LNCAP (cell line): ENCODE results near the gene SNRPB2.
A peak's percentile ranks its signal among the peaks of the same experiment; 100 is the strongest.

ENCODE experiments used
- TF ChIP-seq, protein P1 (sequence below): fragments of 450-650 bp; IDR thresholded peaks from 2 replicates; pipeline ENCODE4 v1.5.1; 2017; ENCODE audit warnings: mild to moderate bottlenecking

SNRPB2 gene

DNA sequence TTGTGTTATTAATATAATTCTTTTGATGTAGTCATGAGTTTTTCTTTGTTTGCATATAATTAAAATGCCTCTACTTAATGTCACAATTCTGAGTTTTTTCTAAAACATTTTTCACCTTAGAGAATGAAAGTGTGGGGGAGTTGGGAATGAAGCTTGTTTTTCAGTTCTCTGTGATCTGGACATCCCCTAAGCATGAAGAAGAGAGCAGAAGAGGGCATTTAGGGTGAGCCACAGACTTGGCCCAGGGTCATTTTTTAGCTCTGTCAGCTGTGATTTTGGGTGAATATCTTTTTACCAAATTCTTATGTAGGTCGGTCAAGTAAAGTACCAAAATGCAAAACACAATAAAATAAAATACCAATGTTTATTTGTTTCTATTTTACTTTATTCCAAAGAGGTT lies 22.3 kb downstream of the SNRPB2 start:
- TF ChIP-seq, protein P1, sequence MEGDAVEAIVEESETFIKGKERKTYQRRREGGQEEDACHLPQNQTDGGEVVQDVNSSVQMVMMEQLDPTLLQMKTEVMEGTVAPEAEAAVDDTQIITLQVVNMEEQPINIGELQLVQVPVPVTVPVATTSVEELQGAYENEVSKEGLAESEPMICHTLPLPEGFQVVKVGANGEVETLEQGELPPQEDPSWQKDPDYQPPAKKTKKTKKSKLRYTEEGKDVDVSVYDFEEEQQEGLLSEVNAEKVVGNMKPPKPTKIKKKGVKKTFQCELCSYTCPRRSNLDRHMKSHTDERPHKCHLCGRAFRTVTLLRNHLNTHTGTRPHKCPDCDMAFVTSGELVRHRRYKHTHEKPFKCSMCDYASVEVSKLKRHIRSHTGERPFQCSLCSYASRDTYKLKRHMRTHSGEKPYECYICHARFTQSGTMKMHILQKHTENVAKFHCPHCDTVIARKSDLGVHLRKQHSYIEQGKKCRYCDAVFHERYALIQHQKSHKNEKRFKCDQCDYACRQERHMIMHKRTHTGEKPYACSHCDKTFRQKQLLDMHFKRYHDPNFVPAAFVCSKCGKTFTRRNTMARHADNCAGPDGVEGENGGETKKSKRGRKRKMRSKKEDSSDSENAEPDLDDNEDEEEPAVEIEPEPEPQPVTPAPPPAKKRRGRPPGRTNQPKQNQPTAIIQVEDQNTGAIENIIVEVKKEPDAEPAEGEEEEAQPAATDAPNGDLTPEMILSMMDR: no peak

DNA sequence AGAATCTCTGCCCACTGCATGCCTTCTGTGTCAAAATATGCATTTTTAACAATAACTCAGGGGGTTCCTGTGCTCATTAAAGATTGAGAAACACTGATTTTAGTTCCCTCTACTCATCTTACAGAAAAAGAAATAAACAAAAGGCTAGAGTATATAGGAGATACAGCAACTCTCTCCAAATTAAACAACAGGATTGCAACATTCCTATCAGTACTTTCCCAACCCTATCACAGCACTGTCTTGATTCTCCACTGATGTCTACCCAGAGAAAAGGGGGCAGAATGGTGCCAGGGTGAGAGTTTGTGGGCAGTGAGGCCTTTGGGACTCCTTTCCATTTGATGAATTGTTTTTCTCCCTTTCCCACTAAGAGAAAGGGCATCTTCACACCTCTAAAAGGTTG lies 23.1 kb downstream of the SNRPB2 start:
- TF ChIP-seq, protein P1: no peak

DNA sequence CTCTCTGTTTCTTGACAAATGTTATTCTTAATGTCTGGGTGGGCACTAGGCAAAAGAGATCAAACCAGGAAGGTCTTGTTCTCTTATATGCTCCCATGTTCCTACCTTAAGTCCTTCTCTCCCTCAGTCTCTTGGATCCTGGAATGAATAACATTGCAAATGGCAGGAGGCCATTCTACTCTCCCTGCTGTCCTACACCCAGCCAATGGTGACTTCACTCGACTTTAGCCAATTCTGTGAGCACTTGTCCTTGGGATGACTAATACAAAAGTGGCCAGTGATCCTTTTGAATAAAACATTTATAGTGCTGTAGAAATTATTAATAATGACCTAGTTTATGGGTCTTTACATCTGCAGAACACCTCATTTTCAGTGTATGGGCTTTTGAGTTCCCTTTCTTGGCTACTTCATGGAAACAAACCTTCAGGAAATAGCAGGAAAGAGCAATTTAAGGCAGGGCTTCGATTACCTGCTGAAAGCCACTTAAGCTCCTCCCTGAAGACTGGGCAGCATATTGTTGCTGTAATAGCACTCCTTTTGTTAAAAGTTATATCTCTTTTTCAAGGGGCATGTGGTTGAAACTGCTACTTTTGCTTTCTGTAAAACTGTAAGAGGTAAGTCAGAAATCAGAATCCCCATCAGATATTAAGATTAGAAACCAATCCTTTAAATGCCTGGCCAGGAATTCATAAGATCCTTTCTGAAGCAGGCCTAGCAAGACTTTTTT lies 28.8 kb downstream of the SNRPB2 start:
- TF ChIP-seq, protein P1: no peak

DNA sequence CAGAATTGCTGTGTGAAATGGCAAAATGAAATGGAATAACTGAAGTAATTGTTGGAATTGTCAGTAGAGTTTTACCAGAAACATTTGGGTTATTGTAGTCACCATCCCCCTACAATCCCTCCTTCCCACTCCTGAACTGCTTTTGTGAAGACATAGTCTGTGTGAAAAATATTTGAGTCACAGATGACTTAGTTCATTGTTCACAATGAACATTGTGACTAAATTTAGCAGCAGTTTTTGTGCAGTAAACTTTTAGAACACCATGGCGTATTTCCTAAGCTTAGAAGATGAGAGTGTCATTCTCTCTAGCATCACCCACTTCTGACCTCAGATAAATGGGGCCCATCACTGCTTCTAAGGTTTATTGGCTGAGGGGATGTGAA lies 29.3 kb downstream of the SNRPB2 start:
- TF ChIP-seq, protein P1: no peak

DNA sequence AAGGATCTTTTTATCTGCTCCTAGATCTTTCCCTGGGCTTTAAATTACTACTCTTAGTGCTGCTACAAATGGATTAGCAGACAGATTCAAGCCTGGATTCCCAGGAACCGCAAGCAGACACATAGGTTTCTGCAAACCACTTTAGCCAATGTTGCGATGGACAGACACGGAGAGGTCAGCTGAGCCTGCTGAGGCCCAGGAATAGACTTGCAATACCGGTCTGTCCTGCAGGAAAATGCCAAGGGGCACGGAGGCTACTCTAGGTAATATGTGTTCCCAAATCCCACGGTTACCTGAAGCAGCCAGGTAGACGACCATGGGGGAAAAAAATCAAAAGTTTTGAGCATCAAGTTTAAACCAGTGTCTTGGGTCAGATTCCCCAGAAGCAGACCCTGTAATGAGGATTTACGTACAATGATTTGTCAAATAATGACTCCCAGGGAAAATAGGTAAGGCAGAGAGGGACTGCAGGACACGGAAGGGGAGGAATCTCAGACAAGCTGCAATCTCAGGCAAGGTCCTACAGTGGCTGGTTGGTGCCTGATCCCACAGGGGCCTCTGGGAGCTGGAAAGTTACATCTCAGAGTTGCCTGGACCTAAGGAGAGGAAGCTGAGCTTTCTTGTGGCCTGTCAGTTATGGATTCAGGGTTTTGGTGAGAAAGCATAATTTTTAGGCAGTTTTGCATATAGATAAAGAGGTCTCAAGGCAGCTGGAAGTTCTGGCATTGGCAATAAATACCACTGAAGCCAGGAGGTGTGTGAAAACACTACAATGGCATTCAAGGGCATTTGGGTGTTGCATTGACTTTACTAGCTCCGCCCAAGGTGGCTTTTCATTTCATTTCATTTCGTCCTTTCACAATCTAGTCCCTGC lies 30.8 kb downstream of the SNRPB2 start:
- TF ChIP-seq, protein P1: no peak

DNA sequence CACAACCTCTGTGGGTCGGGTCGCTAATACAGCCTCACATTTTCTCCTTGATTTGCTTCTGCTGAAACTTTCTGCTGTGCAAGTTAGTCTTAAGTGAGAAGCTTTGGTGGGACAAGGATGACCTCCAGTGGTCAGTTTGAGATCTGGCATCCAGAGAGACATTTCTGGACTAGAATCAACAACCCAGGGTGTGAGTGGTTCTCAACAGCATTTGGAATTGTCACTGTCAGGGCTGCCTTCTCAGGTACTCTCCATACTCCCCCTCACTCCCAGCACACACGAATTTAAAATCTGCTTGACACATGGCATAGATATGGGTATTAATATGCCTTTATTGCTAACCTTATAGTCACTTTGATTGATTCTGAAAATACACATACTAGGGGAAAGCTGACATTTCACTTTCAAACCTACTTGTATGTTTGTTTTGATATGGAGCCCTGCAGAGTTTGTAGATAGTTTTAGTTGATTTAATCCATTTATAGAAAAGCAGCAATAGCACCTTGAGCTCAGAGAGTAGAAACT lies 31.5 kb downstream of the SNRPB2 start:
- TF ChIP-seq, protein P1: peak; percentile 87

DNA sequence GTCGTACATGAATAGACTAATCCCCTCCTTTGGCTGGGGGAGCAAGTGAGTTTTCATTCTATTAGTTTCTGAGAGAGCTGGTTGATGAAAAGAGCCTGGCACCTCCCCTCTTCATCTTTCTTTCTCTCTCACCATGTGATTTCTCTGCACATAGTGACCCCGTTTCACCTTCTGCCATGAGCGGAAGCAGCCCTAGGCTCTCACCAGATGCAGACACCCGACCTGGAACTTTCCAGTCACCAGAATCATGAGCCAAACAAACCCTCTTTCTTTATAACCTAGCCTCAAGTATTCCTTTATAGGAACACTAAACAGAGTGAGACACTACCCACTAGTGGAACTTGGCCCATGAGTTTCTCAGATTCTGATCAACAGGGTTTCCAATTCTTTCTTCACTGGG lies 34.7 kb downstream of the SNRPB2 start:
- TF ChIP-seq, protein P1: no peak
